WI38 (cell line): ENCODE measurements around the gene BIN2.

ENCODE experiments used
- H3K4me3 ChIP-seq: 2 replicates; pipeline ENCODE4 v1.5.1; 2011; ENCODE audit warnings: low read depth, mild to moderate bottlenecking, control low read depth, low read length
- TF ChIP-seq, protein P1 (sequence below): IDR thresholded peaks from 2 replicates; pipeline ENCODE4 v1.5.1; 2012; ENCODE audit warnings: low read depth, mild to moderate bottlenecking, control low read depth, low read length

Gene BIN2

GRCh38 chr12:51323966-51324895 is at the start of gene BIN2:
TSS of gene BIN2 (minus strand) at chr12:51324174. CDS start at chr12:51324102, 72 bp downstream.
- TF ChIP-seq, protein P1, sequence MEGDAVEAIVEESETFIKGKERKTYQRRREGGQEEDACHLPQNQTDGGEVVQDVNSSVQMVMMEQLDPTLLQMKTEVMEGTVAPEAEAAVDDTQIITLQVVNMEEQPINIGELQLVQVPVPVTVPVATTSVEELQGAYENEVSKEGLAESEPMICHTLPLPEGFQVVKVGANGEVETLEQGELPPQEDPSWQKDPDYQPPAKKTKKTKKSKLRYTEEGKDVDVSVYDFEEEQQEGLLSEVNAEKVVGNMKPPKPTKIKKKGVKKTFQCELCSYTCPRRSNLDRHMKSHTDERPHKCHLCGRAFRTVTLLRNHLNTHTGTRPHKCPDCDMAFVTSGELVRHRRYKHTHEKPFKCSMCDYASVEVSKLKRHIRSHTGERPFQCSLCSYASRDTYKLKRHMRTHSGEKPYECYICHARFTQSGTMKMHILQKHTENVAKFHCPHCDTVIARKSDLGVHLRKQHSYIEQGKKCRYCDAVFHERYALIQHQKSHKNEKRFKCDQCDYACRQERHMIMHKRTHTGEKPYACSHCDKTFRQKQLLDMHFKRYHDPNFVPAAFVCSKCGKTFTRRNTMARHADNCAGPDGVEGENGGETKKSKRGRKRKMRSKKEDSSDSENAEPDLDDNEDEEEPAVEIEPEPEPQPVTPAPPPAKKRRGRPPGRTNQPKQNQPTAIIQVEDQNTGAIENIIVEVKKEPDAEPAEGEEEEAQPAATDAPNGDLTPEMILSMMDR, result no peak
- no peak within 1 kb of the TSS for H3K4me3 ChIP-seq

GRCh38 chr12:51373187-51373586 is 49.2 kb upstream of the BIN2 start:
- no peak overlapping the region for H3K4me3 ChIP-seq
- TF ChIP-seq, protein P1, result no peak

- TF ChIP-seq, protein P1, result no peak
- no peak overlapping the region for H3K4me3 ChIP-seq
These were observed 48.0 kb upstream of the BIN2 start for GRCh38 chr12:51372021-51372420.

GRCh38 chr12:51371295-51371953 is 47.5 kb upstream of the BIN2 start:
- no peak overlapping the region for H3K4me3 ChIP-seq
- TF ChIP-seq, protein P1, result no peak

DNA sequence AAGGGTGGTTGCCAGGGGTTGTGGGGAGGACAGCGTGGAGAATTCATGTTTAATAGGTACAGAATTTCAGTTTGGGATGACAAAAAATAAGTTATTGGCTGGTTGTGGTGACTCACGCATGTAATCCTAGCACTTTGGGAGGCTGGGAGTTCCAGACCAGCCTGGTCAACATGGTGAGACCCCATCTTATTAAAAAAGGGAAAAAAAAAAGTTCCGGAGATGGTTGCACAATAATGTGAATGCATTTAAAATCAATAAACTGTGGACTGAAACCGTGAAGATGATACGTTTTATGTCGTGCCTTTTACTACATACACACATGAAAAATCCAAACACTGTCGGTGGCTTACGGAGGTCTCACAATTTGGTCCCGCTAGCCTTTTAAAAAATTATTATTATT is 46.7 kb upstream of the BIN2 start:
- TF ChIP-seq, protein P1, result no peak
- no peak overlapping the region for H3K4me3 ChIP-seq

DNA sequence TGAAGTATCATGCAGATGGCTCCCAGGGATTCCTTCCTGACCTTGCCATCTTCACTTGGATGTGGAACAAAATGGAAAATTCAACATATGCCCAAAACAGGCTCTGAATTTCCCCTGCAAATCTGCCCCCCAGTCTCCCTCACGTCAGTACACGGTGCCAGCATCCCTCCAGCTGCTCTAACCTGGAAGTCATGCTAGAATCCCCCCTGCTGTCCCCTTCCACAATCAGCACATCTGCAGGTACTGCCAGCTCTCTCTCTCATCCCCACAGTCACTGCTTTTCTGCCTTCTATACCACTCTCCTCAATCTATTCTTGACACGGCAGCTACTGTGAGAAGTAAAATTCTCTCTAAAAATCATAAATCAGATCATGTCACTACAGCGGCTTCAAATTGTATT is 45.6 kb upstream of the BIN2 start:
- no peak overlapping the region for H3K4me3 ChIP-seq
- TF ChIP-seq, protein P1, result no peak
